GM19099 (cell line): ENCODE results near the gene PRRT1B.

Experiments used
- POLR2A ChIP-seq: IDR thresholded peaks from 3 replicates; pipeline ENCODE4 v1.6.1; 2011; ENCODE audit warnings: low read depth; ENCODE audit not compliant: insufficient read length; ENCODE audit errors: extremely low read depth

The PRRT1B gene

DNA sequence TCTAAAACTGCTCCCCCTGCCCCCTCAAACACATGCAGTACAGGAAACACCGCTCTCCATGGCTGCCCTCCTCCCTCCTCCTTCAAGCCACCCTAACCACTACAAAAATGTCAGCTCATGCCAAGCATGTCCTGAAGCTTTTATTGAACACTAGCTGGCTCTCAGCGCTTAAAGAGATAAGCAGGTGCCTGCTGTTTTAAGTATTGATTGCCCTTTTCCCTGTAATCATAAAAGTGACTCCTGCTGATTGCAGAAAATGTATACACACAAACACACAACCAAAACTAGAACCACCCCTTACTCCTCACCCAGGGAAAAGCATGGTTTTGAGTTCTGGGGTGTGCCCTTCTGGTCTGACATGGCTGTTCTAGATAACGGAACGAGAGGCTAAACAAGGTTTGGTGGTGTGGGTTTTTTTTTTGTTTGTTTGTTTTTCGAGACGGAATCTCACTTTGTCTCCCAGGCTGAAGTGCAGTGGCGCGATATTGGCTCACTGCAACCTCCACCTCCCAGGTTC is 10.5 kb upstream of the PRRT1B start:
- no peak for TF ChIP-seq POLR2A

DNA sequence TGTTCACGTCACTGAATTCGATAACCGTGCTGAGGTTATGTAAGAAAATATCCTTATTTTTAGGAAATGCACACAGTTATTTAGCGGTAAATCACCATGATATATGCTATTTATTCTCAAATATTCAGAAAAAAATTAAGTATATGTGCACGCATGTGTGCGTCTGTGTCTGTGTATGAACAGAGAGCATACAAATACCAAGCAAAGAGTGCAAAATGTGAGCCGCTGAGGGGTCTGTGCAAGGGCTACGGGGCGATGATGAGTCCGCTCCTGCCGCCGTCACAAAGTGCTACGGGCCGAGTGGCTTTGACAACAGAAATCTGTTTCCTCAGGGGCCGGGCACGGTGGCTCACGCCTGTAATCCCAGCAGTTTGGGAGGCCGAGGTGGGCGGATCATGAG is 7.4 kb upstream of the PRRT1B start:
- no peak for TF ChIP-seq POLR2A

DNA sequence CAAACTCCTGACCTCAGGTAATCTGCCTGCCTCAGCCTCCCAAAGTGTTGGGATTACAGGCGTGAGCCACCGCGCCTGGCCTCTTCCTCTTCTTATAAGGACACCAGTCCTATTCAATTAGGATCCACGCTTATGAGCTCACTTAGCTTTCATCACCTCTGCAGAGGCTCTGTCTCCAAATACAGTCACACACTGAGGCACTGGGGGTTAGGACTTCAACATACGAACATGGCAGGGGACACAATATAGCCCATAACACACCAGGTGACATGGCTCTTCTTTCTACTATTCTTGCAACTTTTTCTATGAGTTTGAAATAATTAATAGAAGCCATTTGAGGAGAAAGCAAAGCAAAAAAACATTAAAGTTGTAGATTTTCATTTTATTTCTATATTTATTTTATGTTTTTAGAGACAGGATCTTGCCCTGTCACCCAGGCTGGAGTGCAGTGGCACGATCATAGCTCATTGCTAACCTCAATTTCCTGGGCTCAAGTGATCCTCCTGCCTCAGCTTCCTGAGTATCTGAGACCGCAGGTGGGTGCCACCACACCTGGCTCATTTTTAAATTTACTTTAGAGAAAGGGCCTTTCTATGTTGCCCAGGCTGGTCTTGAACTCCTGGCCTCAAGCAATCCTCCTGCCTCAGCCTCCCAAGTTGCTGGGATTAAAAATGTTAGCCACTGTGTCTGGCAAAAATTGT is 6.0 kb upstream of the PRRT1B start:
- TF ChIP-seq POLR2A = no peak

GRCh38 chr9:131543141-131543540 is 2.2 kb upstream of the PRRT1B start:
- TF ChIP-seq POLR2A = no peak

GRCh38 chr9:131545786-131546335 is 538 bp downstream of the PRRT1B start:
- TF ChIP-seq POLR2A = no peak

DNA sequence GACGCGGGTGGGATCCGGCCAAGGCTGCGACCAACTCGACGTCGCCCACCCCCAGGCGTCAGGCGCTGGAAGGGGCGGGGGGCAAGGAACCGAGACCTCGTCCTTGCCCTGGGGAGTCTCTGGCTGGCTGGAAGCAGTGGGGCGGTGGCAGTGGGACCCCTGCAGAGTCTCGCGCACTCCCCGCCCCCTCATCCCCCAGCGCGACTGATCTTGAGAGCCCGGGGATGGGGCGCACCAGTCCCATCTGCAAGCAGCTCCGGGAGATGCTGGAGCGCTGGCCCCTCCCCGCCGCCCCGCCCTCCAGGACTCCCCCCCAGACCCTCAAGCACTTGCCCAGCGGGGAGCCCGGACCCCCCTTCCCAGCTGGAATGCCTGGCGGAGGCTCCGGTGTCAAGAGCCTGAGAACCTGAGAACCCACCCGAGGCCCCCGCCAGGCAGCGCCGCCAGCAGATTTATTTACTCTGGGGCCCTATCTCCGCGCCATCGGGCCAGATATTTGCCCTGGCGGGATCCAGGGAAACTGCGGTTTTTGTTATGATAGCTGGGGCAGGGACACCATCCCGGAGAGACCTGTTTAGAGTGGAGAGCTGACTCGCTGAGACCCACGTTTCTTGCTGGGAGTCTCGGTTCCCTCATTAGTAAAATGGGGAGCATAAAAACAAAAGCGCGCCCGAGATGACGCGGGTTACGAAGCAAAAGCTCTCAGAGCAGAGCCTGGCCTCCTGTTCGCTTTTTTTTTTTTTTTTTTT is 1.2 kb downstream of the PRRT1B start:
- no peak for TF ChIP-seq POLR2A

DNA sequence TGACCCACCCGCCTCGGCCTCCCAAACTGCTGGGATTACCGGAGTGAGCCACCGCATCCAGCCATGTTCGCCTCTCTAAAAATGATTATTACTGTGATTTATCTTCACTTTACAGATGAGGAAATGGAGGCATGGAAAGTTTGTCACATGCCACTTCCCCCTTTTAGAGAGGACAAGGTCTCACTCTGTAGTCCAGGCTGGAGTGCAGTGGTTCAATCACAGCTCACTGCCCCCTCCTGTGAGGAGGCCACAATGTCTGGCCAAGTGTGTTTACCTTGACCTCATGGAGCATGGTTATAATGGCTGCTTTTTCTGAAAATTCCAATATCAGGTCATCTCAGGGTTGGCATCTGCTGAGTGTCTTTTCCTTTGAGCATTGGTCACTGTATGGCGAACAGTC is 6.7 kb downstream of the PRRT1B start:
- TF ChIP-seq POLR2A = no peak

DNA sequence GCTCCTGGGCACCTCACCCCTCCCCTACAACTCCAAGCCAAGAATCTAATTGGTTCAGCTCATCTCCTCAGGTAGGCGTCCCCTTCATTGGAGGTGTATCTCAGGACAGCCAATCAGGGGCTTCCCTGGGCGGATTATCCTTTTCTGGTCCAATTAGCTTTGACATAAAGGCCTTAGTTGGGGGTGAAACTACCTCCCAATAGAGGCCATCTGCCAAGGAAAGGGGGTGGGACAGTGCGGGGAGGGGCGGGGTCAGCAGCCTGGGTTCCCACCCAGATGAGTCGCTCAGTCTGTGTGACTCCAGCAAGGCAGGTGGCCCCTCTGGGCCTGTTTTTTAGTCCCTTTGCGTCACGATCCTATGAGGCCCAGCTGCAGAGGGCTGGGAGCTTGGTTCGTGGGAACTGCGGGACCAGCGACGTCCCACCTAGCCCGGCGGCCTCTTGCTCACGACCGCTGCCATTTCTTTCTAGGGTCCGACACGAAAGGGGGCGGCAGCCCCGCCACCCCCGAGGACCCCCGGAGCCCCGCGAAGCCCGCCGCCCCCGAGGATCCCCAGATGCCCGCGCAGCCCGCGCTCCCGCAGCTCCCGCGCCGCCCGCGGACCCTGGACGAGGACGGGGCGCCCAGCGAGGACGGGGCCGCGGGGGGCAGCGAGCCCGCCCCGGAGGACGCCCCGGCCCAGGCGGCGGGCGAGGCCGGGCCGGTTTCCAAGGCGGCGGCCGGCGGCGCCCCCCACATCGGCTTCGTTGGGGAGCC is 8.9 kb downstream of the PRRT1B start:
- TF ChIP-seq POLR2A = no peak

DNA sequence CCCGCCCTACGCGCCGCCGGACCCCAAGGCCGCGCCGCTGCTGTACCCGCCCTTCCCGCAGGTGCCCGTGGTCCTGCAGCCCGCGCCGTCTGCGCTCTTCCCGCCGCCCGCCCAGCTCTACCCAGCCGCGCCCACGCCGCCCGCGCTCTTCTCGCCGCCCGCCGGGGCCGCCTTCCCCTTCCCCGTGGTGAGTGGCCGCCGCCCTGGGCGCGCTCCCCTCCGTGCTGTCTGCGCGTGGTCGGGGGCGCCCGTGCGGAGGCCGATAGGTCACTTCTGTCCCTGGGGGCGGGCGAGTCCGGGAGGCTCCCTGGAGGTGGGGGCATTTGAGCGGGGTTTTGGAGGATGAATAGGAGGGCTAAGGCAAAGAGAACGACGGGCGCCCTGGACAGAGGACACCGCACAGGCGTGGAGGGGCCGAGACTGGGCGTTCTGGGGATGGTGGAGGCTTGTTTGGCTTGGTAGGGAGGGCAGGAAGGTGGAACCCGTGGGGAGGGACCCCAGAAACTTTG is 9.6 kb downstream of the PRRT1B start:
- no peak for TF ChIP-seq POLR2A

DNA sequence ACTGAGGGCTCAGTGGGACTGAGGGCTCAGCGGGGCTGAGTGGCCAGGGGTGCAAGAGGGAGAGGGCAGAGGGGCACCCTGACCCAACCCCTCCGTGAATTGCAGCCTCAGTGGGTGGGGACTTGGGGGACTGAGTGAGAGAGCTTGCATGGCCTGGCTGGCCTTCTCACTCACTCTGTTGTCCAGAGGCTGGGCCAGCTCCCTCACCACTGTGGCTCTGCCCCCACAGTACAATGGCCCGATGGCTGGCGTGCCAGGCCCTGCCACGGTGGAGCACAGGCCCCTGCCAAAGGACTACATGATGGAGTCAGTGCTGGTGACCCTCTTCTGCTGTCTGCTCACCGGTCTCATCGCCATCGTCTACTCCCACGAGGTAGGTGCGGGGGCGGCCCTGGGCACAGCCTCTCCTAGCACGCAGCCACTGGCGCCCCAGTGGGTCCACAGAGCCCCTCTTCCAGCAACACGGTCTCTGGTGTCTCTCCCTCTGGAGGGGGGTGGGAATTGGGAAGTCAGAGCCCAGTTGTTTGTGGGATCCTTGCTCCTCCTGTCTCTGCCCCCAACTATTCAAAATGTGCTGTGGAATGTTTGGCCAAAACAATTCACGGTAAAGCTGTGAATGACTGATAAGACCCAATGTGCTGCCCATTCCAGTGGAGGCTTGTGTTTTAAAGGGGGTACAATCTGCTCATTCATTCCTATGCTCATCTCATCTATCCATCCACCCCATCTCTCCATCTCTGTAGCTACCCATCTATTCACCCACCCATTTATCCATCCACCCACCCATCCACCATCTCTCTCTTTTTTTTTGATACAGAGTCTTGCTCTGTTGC is 10.7 kb downstream of the PRRT1B start:
- no peak for TF ChIP-seq POLR2A

DNA sequence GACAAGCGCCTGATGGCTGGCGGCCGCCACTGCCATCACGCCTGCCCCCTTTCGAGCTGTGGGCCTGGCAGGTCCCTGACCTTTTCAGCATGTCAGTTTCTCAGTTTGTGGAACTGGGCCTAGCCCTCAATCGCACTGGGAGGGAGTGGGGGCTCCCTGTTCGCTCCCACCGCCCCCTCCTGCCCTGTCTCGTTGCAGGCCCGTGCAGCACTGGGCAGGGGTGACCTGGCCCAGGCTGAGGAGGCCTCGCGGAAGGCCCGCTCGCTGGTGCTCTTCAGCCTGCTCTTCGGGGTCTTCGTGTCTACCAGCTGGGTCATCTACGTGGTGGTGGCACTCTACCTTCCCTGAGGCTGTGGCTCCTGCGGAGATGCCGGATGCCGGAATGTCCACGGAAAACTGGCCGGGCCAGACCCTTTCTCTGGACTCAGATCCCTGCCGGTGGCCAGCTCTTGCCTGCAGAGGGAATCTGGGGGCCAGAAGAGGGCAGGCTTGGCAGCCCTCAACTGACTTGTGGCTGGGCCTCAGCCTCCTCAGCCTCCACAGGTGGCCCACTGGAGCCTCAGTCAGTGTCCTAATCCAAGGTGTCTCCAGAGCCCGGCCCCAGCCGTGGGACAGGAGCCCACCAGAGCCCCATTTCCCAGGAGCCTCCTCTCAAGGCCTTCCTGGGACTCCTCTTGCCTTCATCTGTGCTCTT is 12.7 kb downstream of the PRRT1B start:
- no peak for TF ChIP-seq POLR2A

DNA sequence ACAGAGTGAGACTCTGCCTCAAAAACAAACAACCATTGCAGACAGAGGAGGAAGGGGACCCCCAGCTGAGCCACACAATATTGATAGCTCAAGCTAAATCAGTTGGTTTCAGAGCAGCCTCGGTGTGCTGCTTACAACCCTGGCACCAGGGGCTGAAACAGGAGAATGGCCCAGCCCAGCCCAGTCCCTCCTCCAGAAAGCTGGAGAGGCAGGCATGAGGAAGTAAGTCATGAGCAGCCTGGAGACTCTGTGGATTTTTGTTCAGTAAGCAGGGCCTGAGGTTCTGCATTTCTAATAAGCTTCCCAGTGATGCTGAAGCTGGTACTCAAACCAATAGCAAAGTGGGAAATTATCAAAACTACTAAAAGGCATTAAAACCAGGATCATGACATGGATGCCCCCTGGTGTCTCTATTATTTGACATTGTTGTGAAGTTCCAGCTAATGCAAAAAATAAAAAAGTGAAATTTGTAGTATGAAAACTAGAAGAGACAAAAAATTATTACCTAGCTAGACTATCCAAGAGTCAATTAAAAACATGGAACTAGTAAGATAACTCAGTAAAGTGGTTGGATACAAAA is 14.2 kb downstream of the PRRT1B start:
- TF ChIP-seq POLR2A = no peak
